Kidney (tissue), 14 donors: ENCODE measurements around the gene HDDC3. TPM values are rescaled to one million over a fixed set of nuclear protein-coding genes. Genes with fewer than 3 reads are reported as not detected.

Experiments used
- DNase-seq, 5 donors: peaks; one replicate each; pipeline ENCODE4 v3.0.0-alpha.2; 2013 to 2020
- FAIRE-seq: peaks from 2 replicates; lab custom pipeline; 2012; peaks lifted over from hg19 to GRCh38; lab: Jason Lieb, UNC
- H3K27ac ChIP-seq, 2 donors: one replicate each; pipeline ENCODE4 v1.7.0; 2013; ENCODE audit warnings: low read depth in 2 of 2, low read length in 2 of 2, inconsistent platforms in 1 of 2
- H3K27me3 ChIP-seq: one replicate; pipeline ENCODE4 v1.7.1; 2013; ENCODE audit warnings: low read length, inconsistent platforms; ENCODE audit not compliant: control insufficient read depth, insufficient read depth
- H3K36me3 ChIP-seq, 3 donors: one replicate each; pipeline versions ENCODE4 v1.7.0 to v1.7.1; 2013; ENCODE audit warnings: low read length in 3 of 3, control low read depth in 1 of 3, inconsistent platforms in 1 of 3; ENCODE audit not compliant: insufficient read depth in 3 of 3, control insufficient read depth in 2 of 3
- H3K4me1 ChIP-seq, 3 donors: one replicate each; pipeline versions ENCODE4 v1.7.0 to v1.7.1; 2013; ENCODE audit warnings: low read length in 3 of 3, inconsistent platforms in 1 of 3, low read depth in 1 of 3; ENCODE audit not compliant: control insufficient read depth in 2 of 3, insufficient read depth in 2 of 3
- H3K4me3 ChIP-seq, 3 donors: one replicate each; pipeline versions ENCODE4 v1.7.0 to v1.8.1; 2013; ENCODE audit warnings: low read length in 3 of 3, control low read depth in 1 of 3, inconsistent platforms in 1 of 3
- H3K9ac ChIP-seq, 3 donors: one replicate each; pipeline versions ENCODE4 v1.7.0 to v1.7.1; 2013; ENCODE audit warnings: low read length in 3 of 3, control low read depth in 1 of 3, inconsistent platforms in 1 of 3
- H3K9me3 ChIP-seq, 3 donors: one replicate each; pipeline versions ENCODE4 v1.7.0 to v1.7.1; 2013; ENCODE audit warnings: low read length in 3 of 3, control low read depth in 1 of 3, inconsistent platforms in 1 of 3; ENCODE audit not compliant: control insufficient read depth in 2 of 3, insufficient read depth in 1 of 3
- intact Hi-C: fragments of 100-400 bp; cut with DNase I; formaldehyde crosslinking; loops from one replicate; pipeline ENCODE4 v1.11.1; 2022
- polyA plus RNA-seq: library from polyadenylated mRNA; stranded (reverse); fragments of 350-450 nt; fragmentation: Illumina TruSeq; extraction: RNeasy Lipid Tissue Mini Kit (QIAGEN cat#74804); gene quantifications from one replicate; pipeline ENCODE4 v1.2.3, GENCODE V29; 2014; ENCODE audit warnings: low read depth, low replicate concordance; ENCODE audit not compliant: insufficient read depth
- total RNA-seq: library from RNA; stranded (reverse); fragmentation: NEBNext Ultra II Directional; extraction: Animal tissue kit (Norgen Biotek cat#: 25700); gene quantifications from one replicate; pipeline ENCODE4 v1.2.1, GENCODE V29; 2021
- TF ChIP-seq, protein P1 (sequence below): IDR thresholded peaks from 3 replicates; pipeline ENCODE4 v1.5.1; 2012; ENCODE audit warnings: mild to moderate bottlenecking, moderate library complexity, borderline replicate concordance; ENCODE audit not compliant: insufficient read depth; ENCODE audit errors: extremely low read depth
- donor health status: control.
- donor health status: control.
- donor health status: control.
- donor health status: control.
- donor health status: control.
- donor health status: DM: yes; HTN: yes; CAD: no.
- donor health status: Normal renal cell carcinoma (clear cell type).

Gene HDDC3
- total and polyA plus RNA-seq, 2 donors from 2014 or later = 15.5 to 47.3 TPM

DNA sequence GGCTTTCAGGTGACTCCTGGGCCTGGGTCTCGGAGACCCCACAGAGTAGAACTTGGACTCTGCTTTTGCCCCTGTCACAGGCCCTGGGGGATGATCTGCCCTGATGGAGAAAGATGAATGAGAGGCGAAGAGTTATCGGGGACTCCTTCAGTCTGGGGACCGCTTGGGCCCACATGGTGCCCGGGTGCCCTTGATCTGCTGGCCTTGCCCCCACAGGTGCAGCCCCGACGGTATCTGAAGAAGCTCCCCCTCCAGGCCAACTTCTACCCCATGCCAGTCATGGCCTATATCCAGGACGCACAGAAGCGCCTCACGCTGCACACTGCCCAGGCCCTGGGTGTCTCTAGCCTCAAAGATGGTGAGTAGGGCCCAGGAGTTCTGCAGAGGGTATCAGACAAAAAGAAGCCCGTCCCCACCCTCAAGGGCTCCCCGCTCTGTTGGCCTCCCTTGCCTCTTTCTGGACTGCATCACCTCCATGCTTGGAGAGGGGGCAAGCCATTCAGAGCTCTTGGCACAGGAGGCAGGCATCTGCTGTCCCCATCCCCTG is 18.9 kb downstream of the HDDC3 start:
- no peaks in the 10 kb centered on the region for H3K9me3 ChIP-seq
- no peak overlapping the region for H3K9ac ChIP-seq
- H3K4me3 ChIP-seq = no peak overlapping the region
- no peaks in the 10 kb centered on the region for H3K4me1 ChIP-seq
- FAIRE-seq (no peak), DNase-seq (peak in 1 of 5 donors; percentile 52)
- TF ChIP-seq, protein P1, sequence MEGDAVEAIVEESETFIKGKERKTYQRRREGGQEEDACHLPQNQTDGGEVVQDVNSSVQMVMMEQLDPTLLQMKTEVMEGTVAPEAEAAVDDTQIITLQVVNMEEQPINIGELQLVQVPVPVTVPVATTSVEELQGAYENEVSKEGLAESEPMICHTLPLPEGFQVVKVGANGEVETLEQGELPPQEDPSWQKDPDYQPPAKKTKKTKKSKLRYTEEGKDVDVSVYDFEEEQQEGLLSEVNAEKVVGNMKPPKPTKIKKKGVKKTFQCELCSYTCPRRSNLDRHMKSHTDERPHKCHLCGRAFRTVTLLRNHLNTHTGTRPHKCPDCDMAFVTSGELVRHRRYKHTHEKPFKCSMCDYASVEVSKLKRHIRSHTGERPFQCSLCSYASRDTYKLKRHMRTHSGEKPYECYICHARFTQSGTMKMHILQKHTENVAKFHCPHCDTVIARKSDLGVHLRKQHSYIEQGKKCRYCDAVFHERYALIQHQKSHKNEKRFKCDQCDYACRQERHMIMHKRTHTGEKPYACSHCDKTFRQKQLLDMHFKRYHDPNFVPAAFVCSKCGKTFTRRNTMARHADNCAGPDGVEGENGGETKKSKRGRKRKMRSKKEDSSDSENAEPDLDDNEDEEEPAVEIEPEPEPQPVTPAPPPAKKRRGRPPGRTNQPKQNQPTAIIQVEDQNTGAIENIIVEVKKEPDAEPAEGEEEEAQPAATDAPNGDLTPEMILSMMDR = no peak
- intact Hi-C loops = no loop called here
- H3K36me3 ChIP-seq = peaks cover 2 to 68% (median 57%) of the 10 kb centered on the region in 3 donors
- H3K27ac ChIP-seq = no peak overlapping the region
- no peaks in the 10 kb centered on the region for H3K27me3 ChIP-seq

DNA sequence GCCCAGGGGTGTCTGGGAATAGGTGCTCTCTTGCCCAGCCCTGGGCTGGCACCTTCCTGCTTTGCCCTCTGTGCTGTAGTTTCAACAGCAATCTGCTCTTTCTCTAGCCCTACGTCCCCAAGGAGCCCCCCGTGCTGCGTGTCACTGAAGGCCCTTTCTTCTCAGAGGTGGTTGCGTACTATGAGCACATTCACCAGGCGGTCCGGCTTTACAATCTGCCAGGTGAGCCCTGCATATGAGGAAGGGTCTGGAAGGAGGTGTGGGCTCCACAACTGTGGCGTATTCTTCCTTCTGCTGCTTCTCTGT is 19.6 kb downstream of the HDDC3 start:
- intact Hi-C loops = no loop called here
- Histone ChIP-seq H3K36me3 (peaks cover 2 to 68% (median 51%) of the 10 kb centered on the region in 3 donors), H3K4me3 (no peak overlapping the region), H3K4me1 (no peaks in the 10 kb centered on the region), H3K27ac (no peak overlapping the region), H3K9ac (no peak overlapping the region), H3K9me3 (no peaks in the 10 kb centered on the region), H3K27me3 (no peaks in the 10 kb centered on the region)
- TF ChIP-seq, protein P1 = no peak
- FAIRE-seq (no peak), DNase-seq (no peak)

DNA sequence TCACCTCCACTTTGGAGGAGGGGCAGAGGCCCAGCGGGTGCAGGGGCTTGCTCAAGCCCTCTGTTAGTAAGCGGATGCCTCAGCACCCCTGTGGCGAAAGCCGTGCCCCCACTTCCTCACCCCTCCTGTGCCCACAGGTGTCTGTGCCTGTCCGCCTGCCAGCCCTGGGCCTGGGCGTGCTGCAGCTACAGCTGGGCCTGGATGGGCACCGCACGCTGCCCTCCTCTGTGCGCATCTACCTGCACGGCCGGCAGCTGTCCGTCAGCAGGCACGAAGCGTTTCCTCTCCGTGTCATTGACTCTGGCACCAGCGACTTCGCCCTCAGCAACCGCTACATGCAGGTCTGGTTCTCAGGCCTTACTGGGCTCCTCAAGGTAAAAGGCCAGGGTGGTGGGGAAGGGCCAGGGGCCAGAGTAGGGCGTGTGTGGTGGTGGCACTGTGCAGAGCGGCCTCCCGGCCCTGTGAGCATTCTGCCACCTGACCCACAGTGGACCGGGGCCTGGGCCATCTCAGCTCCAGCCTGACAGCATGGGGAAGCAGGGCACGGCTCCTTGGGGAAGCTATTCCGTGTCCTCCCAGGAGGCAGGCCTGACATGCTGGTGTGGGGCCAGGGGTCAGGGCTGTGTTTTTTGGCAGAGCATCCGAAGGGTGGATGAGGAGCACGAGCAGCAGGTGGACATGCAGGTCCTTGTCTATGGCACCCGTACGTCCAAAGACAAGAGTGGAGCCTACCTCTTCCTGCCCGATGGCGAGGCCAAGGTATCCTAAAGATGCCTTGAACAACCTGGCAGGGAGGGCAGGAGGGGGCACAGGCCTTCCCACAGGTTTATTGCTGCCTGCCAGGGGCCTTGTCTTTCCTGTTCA is 20.2 kb downstream of the HDDC3 start:
- intact Hi-C loops = no loop called here
- Histone ChIP-seq H3K4me3 (no peak overlapping the region), H3K9me3 (no peaks in the 10 kb centered on the region), H3K4me1 (no peaks in the 10 kb centered on the region), H3K27me3 (no peaks in the 10 kb centered on the region), H3K9ac (no peak overlapping the region), H3K36me3 (peaks cover 2 to 70% (median 53%) of the 10 kb centered on the region in 3 donors), H3K27ac (no peak overlapping the region)
- no peak for FAIRE-seq
- TF ChIP-seq, protein P1 = no peak
- DNase-seq = peak in 1 of 5 donors; percentile 64
